HCT116 (cell line): Measurements from ENCODE around the gene PRPF31. TPM values are rescaled to one million over a fixed set of nuclear protein-coding genes. Genes with fewer than 3 reads are reported as not detected.

Experiments
- ATAC-seq: fragments of 200-7000 bp; cut with Tn5 transposase; 2 replicates; pipeline ENCODE4 v1.9.1; 2020; ENCODE audit warnings: mild to moderate bottlenecking, moderate library complexity
- BruUV-seq: library from RNA; stranded (reverse); fragments of 400-500 nt; replicated peaks from 2 replicates; lab custom pipeline; 2021; lab: Mats Ljungman, UMichigan
- CTCF ChIA-PET: fragments of 300-600 bp; sonication (Branson Sonifier 250); formaldehyde crosslinking; loops from one replicate; lab custom pipeline; 2021; ENCODE audit warnings: antibody characterized with exemption; lab: Charles Lee
- POLR2A ChIA-PET: fragments of 300-600, 350-600 bp; sonication (Branson Sonifier 250); formaldehyde crosslinking; loops from one replicate; lab custom pipeline; 2021; ENCODE audit warnings: antibody characterized with exemption; lab: Charles Lee
- RAD21 ChIA-PET, 2 experiments: fragments of 300-600 bp; sonication (Branson Sonifier 250); formaldehyde crosslinking; loops; one replicate each; lab custom pipeline; 2023; ENCODE audit warnings: low total read pairs in 2 of 2; ENCODE audit not compliant: uncharacterized antibody in 2 of 2, unreplicated experiment in 2 of 2, low non-redundant PET in 1 of 2; lab: Charles Lee
- DNase-seq: peaks from one replicate; pipeline ENCODE4 v3.0.0-alpha.2; 2010; ENCODE audit warnings: low read depth, low spot score
- H2AFZ ChIP-seq: fragments of 200-600 bp; shearing (Covaris generic), sonication (generic); 2 replicates; pipeline ENCODE4 v1.6.1; 2017; ENCODE audit warnings: low read depth, mixed run types, mixed read lengths, antibody characterized with exemption, low read length; ENCODE audit not compliant: poor library complexity, severe bottlenecking
- H3K27ac ChIP-seq: 2 replicates; pipeline ENCODE4 v1.5.1; 2012; ENCODE audit warnings: low read depth, low read length
- H3K27me3 ChIP-seq: fragments of 200-600 bp; sonication (generic); 2 replicates; pipeline ENCODE4 v1.6.1; 2016; ENCODE audit warnings: mixed run types, low read length, mixed read lengths; ENCODE audit not compliant: insufficient read depth
- H3K36me3 ChIP-seq, 2 experiments: fragments of 200-500 bp in 1 of 2; fragments of 200-600 bp in 1 of 2; sonication (Bioruptor generic) in 1 of 2; sonication (generic) in 1 of 2; 2 replicates each; pipeline versions ENCODE4 v1.5.1 to v1.6.1; 2014 to 2016; ENCODE audit warnings: low read length in 2 of 2, inconsistent platforms in 1 of 2, mixed read lengths in 1 of 2, mixed run types in 1 of 2; ENCODE audit not compliant: insufficient read depth in 2 of 2, control insufficient read depth in 1 of 2
- H3K4me1 ChIP-seq, 2 experiments: fragments of 200-600 bp in 1 of 2; sonication (generic) in 1 of 2; 2 replicates each; pipeline versions ENCODE4 v1.5.1 to v1.6.1; 2012 to 2017; ENCODE audit warnings: low read length in 2 of 2, inconsistent platforms in 1 of 2, mild to moderate bottlenecking in 1 of 2, mixed read lengths in 1 of 2, mixed run types in 1 of 2, moderate library complexity in 1 of 2; ENCODE audit not compliant: insufficient read depth in 2 of 2, control insufficient read depth in 1 of 2
- H3K4me2 ChIP-seq: fragments of 200-600 bp; sonication (generic); 2 replicates; pipeline ENCODE4 v1.6.1; 2017; ENCODE audit warnings: mixed run types, low read length, mixed read lengths
- H3K4me3 ChIP-seq, 2 experiments: fragments of 200-600 bp in 1 of 2; sonication (generic) in 1 of 2; replicated peaks in 1 of 2; 2 replicates each; pipeline ENCODE4 v1.5.1; 2011 to 2016; ENCODE audit warnings: low read length in 2 of 2, control low read depth in 1 of 2, low read depth in 1 of 2, mild to moderate bottlenecking in 1 of 2, mixed read lengths in 1 of 2, mixed run types in 1 of 2
- H3K79me2 ChIP-seq: fragments of 200-600 bp; sonication (generic); 2 replicates; pipeline ENCODE4 v1.6.1; 2017; ENCODE audit warnings: mild to moderate bottlenecking, mixed run types, low read length, moderate library complexity, mixed read lengths; ENCODE audit not compliant: insufficient read depth
- H3K9ac ChIP-seq: fragments of 200-600 bp; sonication (generic); 2 replicates; pipeline ENCODE4 v1.6.1; 2016; ENCODE audit warnings: low read length, mixed read lengths
- H3K9me2 ChIP-seq: fragments of 200-600 bp; sonication (generic), shearing (Covaris generic); 2 replicates; pipeline ENCODE4 v1.6.1; 2017; ENCODE audit warnings: mixed run types, mild to moderate bottlenecking, moderate library complexity; ENCODE audit not compliant: insufficient read depth
- H3K9me3 ChIP-seq, 2 experiments: fragments of 200-500 bp in 1 of 2; fragments of 200-600 bp in 1 of 2; sonication (Bioruptor generic) in 1 of 2; sonication (generic) in 1 of 2; 2 replicates each; pipeline ENCODE4 v1.6.1; 2014 to 2017; ENCODE audit warnings: low read length in 2 of 2, mixed read lengths in 2 of 2, inconsistent platforms in 1 of 2, low read depth in 1 of 2, mild to moderate bottlenecking in 1 of 2, mixed run types in 1 of 2, moderate library complexity in 1 of 2; ENCODE audit not compliant: control insufficient read depth in 1 of 2, insufficient read depth in 1 of 2
- H4K20me1 ChIP-seq: fragments of 200-600 bp; sonication (generic), shearing (Covaris generic); 2 replicates; pipeline ENCODE4 v1.6.1; 2017; ENCODE audit warnings: mixed run types, mild to moderate bottlenecking, moderate library complexity; ENCODE audit not compliant: insufficient read depth
- ELF1 ChIP-seq: IDR thresholded peaks from 2 replicates; pipeline ENCODE4 v1.6.1; 2012; ENCODE audit warnings: low read depth, borderline replicate concordance
- EZH2phosphoT487 ChIP-seq: fragments of 200-600 bp; IDR thresholded peaks from 2 replicates; pipeline ENCODE4 v1.6.1; 2018; ENCODE audit warnings: antibody characterized with exemption, borderline replicate concordance
- FOSL1 ChIP-seq: IDR thresholded peaks from 2 replicates; pipeline ENCODE4 v1.6.1; 2012; ENCODE audit warnings: low read depth
- POLR2A ChIP-seq: IDR thresholded peaks from 2 replicates; pipeline ENCODE4 v1.7.0; 2011; ENCODE audit warnings: borderline replicate concordance; ENCODE audit not compliant: insufficient read depth, insufficient read length; ENCODE audit errors: extremely low read depth
- RAD21 ChIP-seq: IDR thresholded peaks from 2 replicates; pipeline ENCODE4 v1.6.1; 2012; ENCODE audit warnings: low read depth, mild to moderate bottlenecking
- SP1 ChIP-seq: IDR thresholded peaks from 2 replicates; pipeline ENCODE4 v1.6.1; 2012; ENCODE audit warnings: low read depth
- TCF7L2 ChIP-seq: IDR thresholded peaks from 2 replicates; pipeline ENCODE4 v1.7.0; 2011; ENCODE audit warnings: borderline replicate concordance, inconsistent platforms; ENCODE audit not compliant: insufficient read depth, insufficient read length; ENCODE audit errors: extremely low read depth
- YY1 ChIP-seq: IDR thresholded peaks from 2 replicates; pipeline ENCODE4 v1.6.1; 2011; ENCODE audit warnings: low read length, low read depth, moderate library complexity, mild to moderate bottlenecking; ENCODE audit not compliant: insufficient replicate concordance; ENCODE audit errors: extremely low read depth
- ZNF274 ChIP-seq: fragments of 200-500 bp; sonication (Bioruptor generic); IDR thresholded peaks from 2 replicates; pipeline ENCODE4 v1.6.1; 2014; ENCODE audit warnings: mild to moderate bottlenecking, low read depth, low read length, inconsistent platforms
- intact Hi-C: fragments of 100-400 bp; cut with micrococcal nuclease; formaldehyde crosslinking; loops from 2 replicates; pipeline ENCODE4 v1.10.0; 2022
- total RNA-seq: library from RNA; stranded (reverse); gene quantifications from one replicate; pipeline ENCODE4 v1.2.1, GENCODE V29; 2021; ENCODE audit not compliant: unreplicated experiment
- TF ChIP-seq, protein P1 (sequence below), 3 experiments: fragments of 200-600 bp in 1 of 3; sonication (generic) in 1 of 3; IDR thresholded peaks in 2 of 3; conservative IDR thresholded peaks in 1 of 3; 2 replicates each; pipeline ENCODE4 v1.5.1; 2012 to 2017; ENCODE audit warnings: low read depth in 2 of 3, low read length in 2 of 3, antibody characterized with exemption in 1 of 3, borderline replicate concordance in 1 of 3, control low read depth in 1 of 3, mild to moderate bottlenecking in 1 of 3, mixed read lengths in 1 of 3, mixed run types in 1 of 3, moderate library complexity in 1 of 3; ENCODE audit not compliant: insufficient read depth in 1 of 3
- TF ChIP-seq, protein P2 (sequence below): IDR thresholded peaks from 2 replicates; pipeline ENCODE4 v1.6.1; 2011; ENCODE audit warnings: mild to moderate bottlenecking, low read length, moderate library complexity; ENCODE audit not compliant: insufficient replicate concordance; ENCODE audit errors: extremely low read depth
- TF ChIP-seq, protein P3 (sequence below): IDR thresholded peaks from 2 replicates; pipeline ENCODE4 v1.6.1; 2012

Gene PRPF31
- total RNA-seq, 1 experiment from 2014 or later, result 99.0 TPM

DNA sequence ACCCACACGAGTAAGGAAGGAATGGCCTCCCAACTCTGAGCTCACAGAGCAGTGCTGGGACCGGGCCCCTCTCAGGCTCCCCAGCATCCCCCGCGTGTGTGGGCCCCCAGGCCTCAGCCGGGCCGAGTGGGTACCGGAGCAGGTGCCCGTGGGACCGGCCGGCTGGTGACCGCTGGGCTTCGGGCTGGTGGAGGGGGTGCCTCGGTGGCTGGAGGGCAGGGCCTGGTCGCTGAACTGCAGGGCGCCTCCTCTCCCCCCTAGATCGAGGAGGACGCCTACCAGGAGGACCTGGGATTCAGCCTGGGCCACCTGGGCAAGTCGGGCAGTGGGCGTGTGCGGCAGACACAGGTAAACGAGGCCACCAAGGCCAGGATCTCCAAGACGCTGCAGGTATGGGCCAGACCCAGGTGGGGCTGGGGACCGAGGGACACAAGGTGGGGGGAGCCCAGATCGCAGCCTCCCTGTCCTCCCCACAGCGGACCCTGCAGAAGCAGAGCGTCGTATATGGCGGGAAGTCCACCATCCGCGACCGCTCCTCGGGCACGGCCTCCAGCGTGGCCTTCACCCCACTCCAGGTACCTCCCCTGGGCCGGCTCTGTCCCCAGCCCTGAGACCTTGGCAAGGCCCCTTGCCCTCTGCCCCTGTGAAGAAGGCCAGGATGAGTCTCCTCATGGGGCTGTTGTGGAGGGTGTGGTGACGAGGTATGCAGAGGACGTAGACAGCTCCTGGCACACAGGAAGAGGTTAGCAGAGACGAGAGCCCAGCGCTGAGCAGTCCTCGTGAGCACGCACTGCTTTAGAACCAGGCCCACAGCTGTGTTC lies 13.5 kb downstream of the PRPF31 start:
- ATAC-seq, result no peak
- H3K27me3 ChIP-seq, result no peaks in the 10 kb centered on the region
- H3K9me2 ChIP-seq, result no peaks in the 10 kb centered on the region
- no peak for DNase-seq
- peaks cover 22 to 35% of the 10 kb centered on the region in 2 experiments; a peak in 3 of 4 replicates for H3K36me3 ChIP-seq
- no peak overlapping the region for H3K9ac ChIP-seq
- POLR2A ChIA-PET, result no interaction called here
- CTCF ChIA-PET, result no interaction called here
- intact Hi-C loops, result no loop called here
- H3K4me1 ChIP-seq, result peaks cover 5 to 6% of the 10 kb centered on the region in 2 experiments; a peak in 2 of 4 replicates
- H2AFZ ChIP-seq, result no peak overlapping the region
- TF ChIP-seq, protein P1, sequence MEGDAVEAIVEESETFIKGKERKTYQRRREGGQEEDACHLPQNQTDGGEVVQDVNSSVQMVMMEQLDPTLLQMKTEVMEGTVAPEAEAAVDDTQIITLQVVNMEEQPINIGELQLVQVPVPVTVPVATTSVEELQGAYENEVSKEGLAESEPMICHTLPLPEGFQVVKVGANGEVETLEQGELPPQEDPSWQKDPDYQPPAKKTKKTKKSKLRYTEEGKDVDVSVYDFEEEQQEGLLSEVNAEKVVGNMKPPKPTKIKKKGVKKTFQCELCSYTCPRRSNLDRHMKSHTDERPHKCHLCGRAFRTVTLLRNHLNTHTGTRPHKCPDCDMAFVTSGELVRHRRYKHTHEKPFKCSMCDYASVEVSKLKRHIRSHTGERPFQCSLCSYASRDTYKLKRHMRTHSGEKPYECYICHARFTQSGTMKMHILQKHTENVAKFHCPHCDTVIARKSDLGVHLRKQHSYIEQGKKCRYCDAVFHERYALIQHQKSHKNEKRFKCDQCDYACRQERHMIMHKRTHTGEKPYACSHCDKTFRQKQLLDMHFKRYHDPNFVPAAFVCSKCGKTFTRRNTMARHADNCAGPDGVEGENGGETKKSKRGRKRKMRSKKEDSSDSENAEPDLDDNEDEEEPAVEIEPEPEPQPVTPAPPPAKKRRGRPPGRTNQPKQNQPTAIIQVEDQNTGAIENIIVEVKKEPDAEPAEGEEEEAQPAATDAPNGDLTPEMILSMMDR (IDR thresholded peaks at IDR 0.05 in 2 of 3, conservative IDR thresholded peaks at IDR 0.05 in 1 of 3; ENCODE audit: borderline replicate concordance in 1 of 3, insufficient read depth in 1 of 3, low read depth in 2 of 3, low read length in 2 of 3), result no peak
- TF ChIP-seq RAD21, result no peak
- TF ChIP-seq TCF7L2, result no peak
- TF ChIP-seq EZH2phosphoT487, result no peak
- no peak for TF ChIP-seq SP1
- no peak for TF ChIP-seq ELF1
- TF ChIP-seq, protein P2, sequence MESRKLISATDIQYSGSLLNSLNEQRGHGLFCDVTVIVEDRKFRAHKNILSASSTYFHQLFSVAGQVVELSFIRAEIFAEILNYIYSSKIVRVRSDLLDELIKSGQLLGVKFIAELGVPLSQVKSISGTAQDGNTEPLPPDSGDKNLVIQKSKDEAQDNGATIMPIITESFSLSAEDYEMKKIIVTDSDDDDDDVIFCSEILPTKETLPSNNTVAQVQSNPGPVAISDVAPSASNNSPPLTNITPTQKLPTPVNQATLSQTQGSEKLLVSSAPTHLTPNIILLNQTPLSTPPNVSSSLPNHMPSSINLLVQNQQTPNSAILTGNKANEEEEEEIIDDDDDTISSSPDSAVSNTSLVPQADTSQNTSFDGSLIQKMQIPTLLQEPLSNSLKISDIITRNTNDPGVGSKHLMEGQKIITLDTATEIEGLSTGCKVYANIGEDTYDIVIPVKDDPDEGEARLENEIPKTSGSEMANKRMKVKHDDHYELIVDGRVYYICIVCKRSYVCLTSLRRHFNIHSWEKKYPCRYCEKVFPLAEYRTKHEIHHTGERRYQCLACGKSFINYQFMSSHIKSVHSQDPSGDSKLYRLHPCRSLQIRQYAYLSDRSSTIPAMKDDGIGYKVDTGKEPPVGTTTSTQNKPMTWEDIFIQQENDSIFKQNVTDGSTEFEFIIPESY, result no peak
- no peak for TF ChIP-seq POLR2A
- no peak for TF ChIP-seq YY1
- TF ChIP-seq FOSL1, result no peak
- TF ChIP-seq, protein P3, sequence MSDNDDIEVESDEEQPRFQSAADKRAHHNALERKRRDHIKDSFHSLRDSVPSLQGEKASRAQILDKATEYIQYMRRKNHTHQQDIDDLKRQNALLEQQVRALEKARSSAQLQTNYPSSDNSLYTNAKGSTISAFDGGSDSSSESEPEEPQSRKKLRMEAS, result no peak
- no peak for TF ChIP-seq ZNF274
- BruUV-seq, result no TSS peak
- no peak overlapping the region for H3K4me3 ChIP-seq
- no peaks in the 10 kb centered on the region for H3K79me2 ChIP-seq
- RAD21 ChIA-PET, result no interaction called here
- no peak overlapping the region for H3K4me2 ChIP-seq
- H3K9me3 ChIP-seq, result no peaks in the 10 kb centered on the region
- H4K20me1 ChIP-seq, result no peaks in the 10 kb centered on the region
- no peak overlapping the region for H3K27ac ChIP-seq
